Measurements from ENCODE around the gene SH2D7.

The SH2D7 gene

GRCh38 chr15:78065973-78066946 lies 26.1 kb upstream of the SH2D7 start:
- Mint-ChIP-seq H3K4me1 (ENCODE audit: low read depth) (peaks cover 16% of the 10 kb centered on the region), H3K4me3 (no peak overlapping the region)

GRCh38 chr15:78067328-78068228 lies 24.8 kb upstream of the SH2D7 start:
- Mint-ChIP-seq H3K4me1 (ENCODE audit: low read depth) (peaks cover 21% of the 10 kb centered on the region), H3K27ac (peak overlapping the region; percentile 93), H3K36me3 (ENCODE audit: low read depth) (peaks cover 17% of the 10 kb centered on the region), H3K4me3 (no peak overlapping the region), H3K27me3 (ENCODE audit: low read depth) (no peaks in the 10 kb centered on the region), H3K9me3 (no peaks in the 10 kb centered on the region)
- DNase-seq (ENCODE audit: low spot score): no peak

More at GRCh38 chr15:78065973-78066946, 26.1 kb upstream of the SH2D7 start:
- Mint-ChIP-seq H3K9me3 (no peaks in the 10 kb centered on the region), H3K27ac (peak overlapping the region; percentile 93), H3K36me3 (ENCODE audit: low read depth) (peaks cover 10% of the 10 kb centered on the region), H3K27me3 (ENCODE audit: low read depth) (no peaks in the 10 kb centered on the region)
- DNase-seq (ENCODE audit: low spot score): no peak

- no peak overlapping the region for H3K4me3 Mint-ChIP-seq
- peaks cover 20% of the 10 kb centered on the region for H3K36me3 Mint-ChIP-seq (ENCODE audit: low read depth)
- DNase-seq (ENCODE audit: low spot score): no peak
- no peaks in the 10 kb centered on the region for H3K9me3 Mint-ChIP-seq
- H3K27me3 Mint-ChIP-seq (ENCODE audit: low read depth): no peaks in the 10 kb centered on the region
- peak overlapping the region; percentile 93 for H3K27ac Mint-ChIP-seq
- H3K4me1 Mint-ChIP-seq (ENCODE audit: low read depth): peaks cover 23% of the 10 kb centered on the region
Measured at GRCh38 chr15:78069052-78069414, 23.3 kb upstream of the SH2D7 start.

- Mint-ChIP-seq H3K27me3 (ENCODE audit: low read depth) (no peaks in the 10 kb centered on the region), H3K27ac (peak overlapping the region; percentile 93), H3K36me3 (ENCODE audit: low read depth) (peaks cover 25% of the 10 kb centered on the region), H3K4me1 (ENCODE audit: low read depth) (peaks cover 27% of the 10 kb centered on the region), H3K4me3 (no peak overlapping the region), H3K9me3 (no peaks in the 10 kb centered on the region)
- DNase-seq (ENCODE audit: low spot score): no peak
Measured at GRCh38 chr15:78069462-78070029, 22.8 kb upstream of the SH2D7 start.

GRCh38 chr15:78070049-78070700 lies 22.2 kb upstream of the SH2D7 start:
- Mint-ChIP-seq H3K4me1 (ENCODE audit: low read depth) (peaks cover 31% of the 10 kb centered on the region), H3K36me3 (ENCODE audit: low read depth) (peaks cover 29% of the 10 kb centered on the region), H3K4me3 (no peak overlapping the region), H3K9me3 (no peaks in the 10 kb centered on the region), H3K27ac (peak overlapping the region; percentile 93), H3K27me3 (ENCODE audit: low read depth) (no peaks in the 10 kb centered on the region)
- DNase-seq (ENCODE audit: low spot score): no peak

GRCh38 chr15:78071383-78071782 lies 21.0 kb upstream of the SH2D7 start:
- H3K4me1 Mint-ChIP-seq (ENCODE audit: low read depth): peaks cover 40% of the 10 kb centered on the region
- DNase-seq (ENCODE audit: low spot score): no peak
- no peaks in the 10 kb centered on the region for H3K27me3 Mint-ChIP-seq (ENCODE audit: low read depth)
- H3K27ac Mint-ChIP-seq: peak overlapping the region; percentile 56
- H3K4me3 Mint-ChIP-seq: peak overlapping the region; percentile 19
- H3K36me3 Mint-ChIP-seq (ENCODE audit: low read depth): peaks cover 31% of the 10 kb centered on the region
- no peaks in the 10 kb centered on the region for H3K9me3 Mint-ChIP-seq

GRCh38 chr15:78072080-78072892 lies 20.1 kb upstream of the SH2D7 start:
- Mint-ChIP-seq H3K27ac (peak overlapping the region; percentile 21), H3K36me3 (ENCODE audit: low read depth) (peaks cover 37% of the 10 kb centered on the region), H3K4me3 (peak overlapping the region; percentile 77), H3K27me3 (ENCODE audit: low read depth) (no peaks in the 10 kb centered on the region), H3K4me1 (ENCODE audit: low read depth) (peaks cover 40% of the 10 kb centered on the region), H3K9me3 (no peaks in the 10 kb centered on the region)
- DNase-seq (ENCODE audit: low spot score): no peak

GRCh38 chr15:78073046-78073787 lies 19.1 kb upstream of the SH2D7 start:
- Mint-ChIP-seq H3K9me3 (no peaks in the 10 kb centered on the region), H3K27me3 (ENCODE audit: low read depth) (no peaks in the 10 kb centered on the region), H3K4me3 (peak overlapping the region; percentile 77), H3K36me3 (ENCODE audit: low read depth) (peaks cover 37% of the 10 kb centered on the region), H3K27ac (peak overlapping the region; percentile 21), H3K4me1 (ENCODE audit: low read depth) (peaks cover 45% of the 10 kb centered on the region)
- DNase-seq (ENCODE audit: low spot score): no peak

GRCh38 chr15:78075490-78076230 lies 16.7 kb upstream of the SH2D7 start:
- no peaks in the 10 kb centered on the region for H3K27me3 Mint-ChIP-seq (ENCODE audit: low read depth)
- H3K4me3 Mint-ChIP-seq: peak overlapping the region; percentile 100
- no peak for DNase-seq (ENCODE audit: low spot score)
- peak overlapping the region; percentile 69 for H3K27ac Mint-ChIP-seq
- H3K4me1 Mint-ChIP-seq (ENCODE audit: low read depth): peaks cover 46% of the 10 kb centered on the region
- no peaks in the 10 kb centered on the region for H3K9me3 Mint-ChIP-seq
- H3K36me3 Mint-ChIP-seq (ENCODE audit: low read depth): peaks cover 31% of the 10 kb centered on the region

GRCh38 chr15:78076231-78077052 lies 15.9 kb upstream of the SH2D7 start:
- no peaks in the 10 kb centered on the region for H3K9me3 Mint-ChIP-seq
- H3K27ac Mint-ChIP-seq: peak overlapping the region; percentile 97
- no peaks in the 10 kb centered on the region for H3K27me3 Mint-ChIP-seq (ENCODE audit: low read depth)
- H3K4me1 Mint-ChIP-seq (ENCODE audit: low read depth): peaks cover 44% of the 10 kb centered on the region
- no peak for DNase-seq (ENCODE audit: low spot score)
- peaks cover 29% of the 10 kb centered on the region for H3K36me3 Mint-ChIP-seq (ENCODE audit: low read depth)
- H3K4me3 Mint-ChIP-seq: peak overlapping the region; percentile 100
